Spleen (tissue), 11 donors: ENCODE results near the gene PXYLP1. TPM values are rescaled to one million over a fixed set of nuclear protein-coding genes. Genes with fewer than 3 reads are reported as not detected.
"Not testable (repeated sequence)": the region's sequence is repeated elsewhere in the genome, so short reads cannot be mapped to it uniquely, and the experiment has no call there.

Source experiments
- DNase-seq: peaks from one replicate; pipeline ENCODE4 v3.0.0-alpha.2; 2020
- H3K27ac ChIP-seq, 8 donors: fragments of 200-600 bp; sonication (generic) in 7 of 8; 1 replicate in 4 of 8; 2 replicates in 4 of 8; pipeline versions ENCODE4 v1.5.0 to v1.8.0; 2016 to 2021; ENCODE audit warnings: inconsistent platforms in 4 of 8, mild to moderate bottlenecking in 4 of 8, moderate library complexity in 1 of 8
- H3K27me3 ChIP-seq, 7 donors: fragments of 200-600 bp; sonication (generic) in 6 of 7; replicated peaks in 1 of 7; 1 replicate in 4 of 7; 2 replicates in 3 of 7; pipeline versions ENCODE4 v1.5.0 to v1.8.0; 2016 to 2021; ENCODE audit warnings: inconsistent platforms in 3 of 7, mild to moderate bottlenecking in 1 of 7
- H3K36me3 ChIP-seq, 6 donors: fragments of 200-600 bp; sonication (generic) in 5 of 6; 1 replicate in 4 of 6; 2 replicates in 2 of 6; pipeline versions ENCODE4 v1.5.0 to v1.8.0; 2016 to 2021; ENCODE audit warnings: inconsistent platforms in 2 of 6
- H3K4me1 ChIP-seq, 6 donors: fragments of 200-600 bp; sonication (generic) in 5 of 6; 1 replicate in 3 of 6; 2 replicates in 3 of 6; pipeline versions ENCODE4 v1.5.0 to v1.8.0; 2016 to 2021; ENCODE audit warnings: inconsistent platforms in 3 of 6
- H3K4me3 ChIP-seq, 8 donors: fragments of 200-600 bp; sonication (generic) in 7 of 8; 1 replicate in 4 of 8; 2 replicates in 4 of 8; pipeline versions ENCODE4 v1.5.0 to v1.8.0; 2016 to 2021; ENCODE audit warnings: inconsistent platforms in 4 of 8, mild to moderate bottlenecking in 4 of 8, moderate library complexity in 2 of 8
- H3K9me3 ChIP-seq, 8 donors: fragments of 200-600 bp; sonication (generic) in 7 of 8; 1 replicate in 4 of 8; 2 replicates in 4 of 8; pipeline versions ENCODE4 v1.5.0 to v1.8.0; 2016 to 2021; ENCODE audit warnings: inconsistent platforms in 4 of 8
- CTCF ChIP-seq, 11 experiments: fragments of 200-600 bp in 7 of 11; fragments of 450-650 bp in 4 of 11; sonication (generic) in 4 of 11; IDR thresholded peaks in 8 of 11; conservative IDR thresholded peaks in 3 of 11; 1 replicate in 7 of 11; 2 replicates in 4 of 11; pipeline versions ENCODE4 v1.4.0 to v1.8.0; 2016 to 2021; ENCODE audit warnings: antibody characterized with exemption in 11 of 11, inconsistent platforms in 4 of 11, mild to moderate bottlenecking in 1 of 11
- POLR2A ChIP-seq, 3 donors: fragments of 450-650 bp; IDR thresholded peaks; one replicate each; pipeline ENCODE4 v1.5.1; 2017; ENCODE audit warnings: antibody characterized with exemption in 3 of 3, mild to moderate bottlenecking in 1 of 3
- POLR2AphosphoS5 ChIP-seq, 3 donors: sonication (generic); formaldehyde crosslinking; IDR thresholded peaks; one replicate each; pipeline ENCODE4 v1.5.1; 2017; ENCODE audit warnings: antibody characterized with exemption in 3 of 3
- WGBS, 5 donors: extraction: QIAGEN DNeasy Blood & Tissue Kit in 3 of 5; methylation state at CpG; one replicate each; pipeline versions ENCODE4 v1.1.5 to v1.1.7; 2013 to 2018; 5-methylcytosine and 5-hydroxymethylcytosine counted together
- intact Hi-C: fragments of 100-400 bp; cut with DNase I; formaldehyde crosslinking; loops from one replicate; pipeline ENCODE4 v1.15.0; 2023; ENCODE audit warnings: low total_unique reads
- polyA plus RNA-seq, 3 donors: library from polyadenylated mRNA; stranded (reverse); fragments of 200-250 nt; gene quantifications; one replicate each; pipeline ENCODE4 v1.2.1, GENCODE V29; 2013
- total RNA-seq, 7 donors: library from RNA; depleted of rRNA in 3 of 7; stranded (reverse); fragments of >200 nt in 3 of 7; fragmentation: NEBNext Ultra II Directional in 4 of 7; extraction: Animal tissue kit (Norgen Biotek cat#: 25700) in 4 of 7; gene quantifications; one replicate each; pipeline versions ENCODE4 v1.1.0 to v1.2.1, GENCODE V29; 2016 to 2021
- donor health status: healthy with polysubstance abuse.
- donor health status: DM: no; HTN: no; CAD: no; lungs with moderate emphysema.
- donor health status: DM: no; HTN: no; CAD: no.
- donor health status: Bipolar disorder and iron deficiency.
- donor health status: healthy.
- donor health status: DM: no; HTN: no; CAD: no.
- donor health status: DM: yes; HTN: yes; CAD: no.

Gene PXYLP1
- total and polyA plus RNA-seq, 10 donors = 2.9 to 15.6 (median 7.4) TPM

GRCh38 chr3:141311496-141312353, 80.1 kb downstream of the PXYLP1 start:
- Histone ChIP-seq H3K27me3 (no peaks in the 10 kb centered on the region), H3K9me3 (no peaks in the 10 kb centered on the region), H3K4me3 (peak overlapping the region; percentile 51 to 82 (median 60)), H3K4me1 (peaks cover 5 to 40% (median 17%) of the 10 kb centered on the region in 6 donors), H3K27ac (peak overlapping the region; percentile 71 to 91 (median 88)), H3K36me3 (no peaks in the 10 kb centered on the region)
- TF ChIP-seq POLR2AphosphoS5 (IDR thresholded peaks at IDR 0.05) (peak; percentile 90 to 94 (median 92)), CTCF (IDR thresholded peaks at IDR 0.05 in 8 of 11, conservative IDR thresholded peaks at IDR 0.05 in 3 of 11) (peak; percentile 76 to 92 (median 87)), POLR2A (IDR thresholded peaks at IDR 0.05) (peak in 2 of 3 donors; percentile 15 to 41)
- intact Hi-C loops = no loop called here
- WGBS, 5 donors = 5 to 7% (median 5%) methylated on average over 36 to 43 of the region's 43 CpGs
- DNase-seq = peak; percentile 99

- DNase-seq = no peak
- intact Hi-C loops = no loop called here
- Histone ChIP-seq H3K4me3 (peak overlapping the region; percentile 51 to 82 (median 60)), H3K27ac (peak overlapping the region in 7 of 8 donors; percentile 81 to 91 (median 89)), H3K36me3 (no peaks in the 10 kb centered on the region), H3K27me3 (no peaks in the 10 kb centered on the region), H3K9me3 (no peaks in the 10 kb centered on the region), H3K4me1 (peaks cover 5 to 35% (median 17%) of the 10 kb centered on the region in 6 donors)
- WGBS, 5 donors = 86 to 91% (median 89%) methylated on average over 16 of the region's 16 CpGs
- no peak for TF ChIP-seq CTCF (IDR thresholded peaks at IDR 0.05 in 8 of 11, conservative IDR thresholded peaks at IDR 0.05 in 3 of 11)
- TF ChIP-seq POLR2AphosphoS5 (IDR thresholded peaks at IDR 0.05) = no peak
- TF ChIP-seq POLR2A (IDR thresholded peaks at IDR 0.05) = no peak
Measured at GRCh38 chr3:141312354-141313092, 80.9 kb downstream of the PXYLP1 start.

- H3K9me3 ChIP-seq = no peaks in the 10 kb centered on the region
- 90 to 96% (median 94%) methylated on average over 10 of the region's 10 CpGs for WGBS, 5 donors
- intact Hi-C loops = no loop called here
Measured at GRCh38 chr3:141313093-141313683, 81.6 kb downstream of the PXYLP1 start.

DNA sequence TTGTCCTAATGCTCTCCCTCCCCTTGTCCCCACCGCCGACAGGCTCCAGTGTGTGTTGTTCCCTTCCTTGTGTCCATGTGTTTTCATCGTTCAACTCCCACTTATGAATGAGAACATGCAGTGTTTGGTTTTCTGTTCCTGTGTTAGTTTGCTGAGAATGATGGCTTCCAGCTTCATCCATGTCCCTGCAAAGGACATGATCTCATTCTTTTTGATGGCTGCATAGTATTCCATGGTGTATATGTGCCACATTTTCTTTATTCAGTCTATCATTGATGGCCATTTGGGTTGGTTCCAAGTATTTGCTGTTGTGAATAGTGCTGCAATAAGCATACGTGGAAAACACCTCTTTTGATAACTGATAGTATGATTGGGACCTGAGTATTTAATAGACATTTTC, 82.8 kb downstream of the PXYLP1 start:
- H3K27ac ChIP-seq, H3K27me3 ChIP-seq, DNase-seq, H3K9me3 ChIP-seq, intact Hi-C loops, H3K36me3 ChIP-seq, H3K4me3 ChIP-seq: not testable (repeated sequence)
- H3K4me1 ChIP-seq = peaks cover 5 to 22% (median 16%) of the 10 kb centered on the region in 6 donors
- WGBS, 5 donors = 92 to 98% (median 95%) methylated on average over 4 of the region's 4 CpGs

More at GRCh38 chr3:141313093-141313683, 81.6 kb downstream of the PXYLP1 start:
- H3K27ac ChIP-seq = no peak overlapping the region
- no peaks in the 10 kb centered on the region for H3K27me3 ChIP-seq
- no peak overlapping the region for H3K4me3 ChIP-seq
- no peak for TF ChIP-seq CTCF (IDR thresholded peaks at IDR 0.05 in 8 of 11, conservative IDR thresholded peaks at IDR 0.05 in 3 of 11)
- TF ChIP-seq POLR2AphosphoS5 (IDR thresholded peaks at IDR 0.05) = no peak
- TF ChIP-seq POLR2A (IDR thresholded peaks at IDR 0.05) = no peak
- H3K36me3 ChIP-seq = no peaks in the 10 kb centered on the region
- peaks cover 5 to 29% (median 17%) of the 10 kb centered on the region in 6 donors for H3K4me1 ChIP-seq
- DNase-seq = no peak
